Measurements from ENCODE around the gene OR12D1.

GRCh38 chr6:29426654-29427053, 11.9 kb downstream of the OR12D1 start:
- no peak for TF ChIP-seq EZH2phosphoT487 (IDR thresholded peaks at IDR 0.05; ENCODE audit: borderline replicate concordance, low read length)
- no peak for TF ChIP-seq CTCF (IDR thresholded peaks at IDR 0.05; ENCODE audit: low read depth, low read length, poor library complexity, severe bottlenecking)
